ENCODE results near the gene STON2.

DNA sequence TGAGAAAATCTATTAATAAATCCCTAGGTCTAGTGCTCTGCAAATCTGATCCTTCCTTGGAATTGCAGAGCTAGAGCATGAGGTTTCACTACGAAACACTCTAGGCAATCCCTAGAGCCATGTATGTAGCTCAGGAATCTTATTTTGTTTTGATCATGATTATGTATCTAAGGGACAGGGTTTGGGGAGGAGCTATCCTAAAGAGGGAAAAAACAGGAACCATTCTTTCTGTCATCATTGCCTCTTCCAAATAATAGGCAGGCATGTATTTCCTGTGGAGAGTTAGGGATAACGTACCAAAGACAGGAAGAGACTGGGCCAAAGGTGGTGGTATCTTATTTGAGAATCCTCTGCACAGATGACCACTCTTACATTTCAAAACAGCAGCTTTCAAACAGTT lies 90.6 kb downstream of the STON2 start:
- TF ChIP-seq, protein P1, sequence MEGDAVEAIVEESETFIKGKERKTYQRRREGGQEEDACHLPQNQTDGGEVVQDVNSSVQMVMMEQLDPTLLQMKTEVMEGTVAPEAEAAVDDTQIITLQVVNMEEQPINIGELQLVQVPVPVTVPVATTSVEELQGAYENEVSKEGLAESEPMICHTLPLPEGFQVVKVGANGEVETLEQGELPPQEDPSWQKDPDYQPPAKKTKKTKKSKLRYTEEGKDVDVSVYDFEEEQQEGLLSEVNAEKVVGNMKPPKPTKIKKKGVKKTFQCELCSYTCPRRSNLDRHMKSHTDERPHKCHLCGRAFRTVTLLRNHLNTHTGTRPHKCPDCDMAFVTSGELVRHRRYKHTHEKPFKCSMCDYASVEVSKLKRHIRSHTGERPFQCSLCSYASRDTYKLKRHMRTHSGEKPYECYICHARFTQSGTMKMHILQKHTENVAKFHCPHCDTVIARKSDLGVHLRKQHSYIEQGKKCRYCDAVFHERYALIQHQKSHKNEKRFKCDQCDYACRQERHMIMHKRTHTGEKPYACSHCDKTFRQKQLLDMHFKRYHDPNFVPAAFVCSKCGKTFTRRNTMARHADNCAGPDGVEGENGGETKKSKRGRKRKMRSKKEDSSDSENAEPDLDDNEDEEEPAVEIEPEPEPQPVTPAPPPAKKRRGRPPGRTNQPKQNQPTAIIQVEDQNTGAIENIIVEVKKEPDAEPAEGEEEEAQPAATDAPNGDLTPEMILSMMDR (conservative IDR thresholded peaks at IDR 0.05), result no peak
- no peak for TF ChIP-seq ZFX (IDR thresholded peaks at IDR 0.05)

All from C4-2B (cell line).